ENCODE measurements around the gene KLHL13.

DNA sequence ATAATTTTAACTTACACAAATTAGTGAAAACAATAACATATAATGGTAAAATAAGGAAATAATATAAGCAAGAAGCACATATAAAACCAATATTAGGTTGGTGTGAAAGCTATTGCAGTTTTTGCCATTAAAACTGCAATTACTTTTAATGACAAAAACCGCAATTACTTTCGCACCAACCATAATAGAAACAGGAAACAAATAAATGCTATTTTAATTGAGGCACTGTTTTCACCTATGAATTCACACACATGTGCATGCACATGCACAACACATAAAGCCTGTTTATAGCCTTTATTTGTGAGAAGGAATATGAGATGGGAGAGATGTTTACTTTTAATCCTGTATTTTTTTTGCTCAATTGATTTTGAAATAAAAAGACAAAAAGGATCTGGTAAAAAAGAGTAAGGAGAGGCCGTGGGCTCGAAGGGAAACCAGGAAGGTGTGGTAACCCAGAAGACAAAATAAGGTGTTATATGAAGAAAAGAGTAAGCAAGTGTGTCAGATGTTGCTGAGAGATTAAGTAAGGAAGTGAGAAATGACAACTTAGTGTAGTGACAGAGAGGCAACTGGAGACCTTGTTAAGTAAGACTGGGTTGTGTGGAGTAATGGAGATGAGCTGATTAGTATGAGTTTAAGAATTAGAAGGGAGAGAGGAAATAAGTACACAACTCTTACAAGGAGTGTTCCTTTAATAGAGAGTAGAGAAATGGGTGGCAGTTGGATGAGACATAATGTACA is 69.0 kb downstream of the KLHL13 start:
- TF ChIP-seq POLR2AphosphoS5 (IDR thresholded peaks at IDR 0.05; ENCODE audit: low read depth, low read length) (no peak), EGR1 (IDR thresholded peaks at IDR 0.05; ENCODE audit: borderline replicate concordance, low read depth, low read length) (no peak), POLR2A (IDR thresholded peaks at IDR 0.05; ENCODE audit: control extremely low read depth in 1 of 2, low read depth in 2 of 2, low read length in 2 of 2) (no peak), CHD1 (IDR thresholded peaks at IDR 0.05; ENCODE audit: low read depth, low read length) (no peak), EZH2 (IDR thresholded peaks at IDR 0.05; ENCODE audit: low read depth, low read length, severe bottlenecking) (no peak), RNF2 (IDR thresholded peaks at IDR 0.05; ENCODE audit: borderline replicate concordance, low read depth, low read length, missing control alignments, poor library complexity, severe bottlenecking) (no peak)
- TF ChIP-seq, protein P1, sequence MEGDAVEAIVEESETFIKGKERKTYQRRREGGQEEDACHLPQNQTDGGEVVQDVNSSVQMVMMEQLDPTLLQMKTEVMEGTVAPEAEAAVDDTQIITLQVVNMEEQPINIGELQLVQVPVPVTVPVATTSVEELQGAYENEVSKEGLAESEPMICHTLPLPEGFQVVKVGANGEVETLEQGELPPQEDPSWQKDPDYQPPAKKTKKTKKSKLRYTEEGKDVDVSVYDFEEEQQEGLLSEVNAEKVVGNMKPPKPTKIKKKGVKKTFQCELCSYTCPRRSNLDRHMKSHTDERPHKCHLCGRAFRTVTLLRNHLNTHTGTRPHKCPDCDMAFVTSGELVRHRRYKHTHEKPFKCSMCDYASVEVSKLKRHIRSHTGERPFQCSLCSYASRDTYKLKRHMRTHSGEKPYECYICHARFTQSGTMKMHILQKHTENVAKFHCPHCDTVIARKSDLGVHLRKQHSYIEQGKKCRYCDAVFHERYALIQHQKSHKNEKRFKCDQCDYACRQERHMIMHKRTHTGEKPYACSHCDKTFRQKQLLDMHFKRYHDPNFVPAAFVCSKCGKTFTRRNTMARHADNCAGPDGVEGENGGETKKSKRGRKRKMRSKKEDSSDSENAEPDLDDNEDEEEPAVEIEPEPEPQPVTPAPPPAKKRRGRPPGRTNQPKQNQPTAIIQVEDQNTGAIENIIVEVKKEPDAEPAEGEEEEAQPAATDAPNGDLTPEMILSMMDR (IDR thresholded peaks at IDR 0.05; ENCODE audit: control extremely low read depth in 1 of 3, insufficient read depth in 1 of 3, low read depth in 1 of 3, low read length in 3 of 3) = no peak

Data from H1 (cell line).